Measurements from ENCODE around the gene NCOR1. TPM values are rescaled to one million over a fixed set of nuclear protein-coding genes. Genes with fewer than 3 reads are reported as not detected.

The NCOR1 gene
- total and polyA plus RNA-seq, 2 of the 8 experiments (the other 6 are each of a cell fraction or from before 2014, with no cell fraction given), result 65.4 to 142 TPM

DNA sequence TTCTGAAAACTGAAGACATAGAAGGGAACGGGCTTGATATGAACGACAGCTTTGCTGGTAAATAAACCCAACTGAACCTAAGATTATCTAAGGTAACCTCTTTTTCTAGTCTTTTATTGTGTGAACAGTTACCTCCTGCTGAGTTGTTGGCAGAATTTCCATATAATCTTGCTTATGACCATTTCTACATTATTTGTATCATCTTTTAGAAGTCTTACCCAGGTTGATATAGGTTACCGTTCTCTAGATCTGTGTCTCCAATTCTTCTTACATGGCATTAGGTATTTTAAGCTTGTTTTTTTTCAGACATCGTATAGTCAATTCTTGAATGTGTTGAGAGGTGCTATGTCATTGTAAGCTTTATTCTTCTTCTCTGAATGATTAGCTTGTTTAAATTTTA, 191.5 kb downstream of the NCOR1 start:
- Histone ChIP-seq H4K5ac (ENCODE audit: insufficient read length, low read depth, low read length) (no peak overlapping the region), H3K23ac (ENCODE audit: insufficient read length) (no peak overlapping the region), H2BK15ac (ENCODE audit: low read length) (no peak overlapping the region), H3K36me3 (ENCODE audit: control insufficient read depth in 2 of 4, insufficient read depth in 4 of 4, low read length in 3 of 4) (peaks cover 5 to 62% (median 38%) of the 10 kb centered on the region in 4 experiments), H3K23me2 (ENCODE audit: low read depth, low read length) (no peaks in the 10 kb centered on the region), H4K91ac (replicated peaks; ENCODE audit: insufficient read length, low read length) (no peak overlapping the region), H2BK5ac (ENCODE audit: low read depth, low read length) (no peak overlapping the region), H3K9ac (replicated peaks in 1 of 4; ENCODE audit: extremely low read depth in 1 of 4, low read depth in 3 of 4, low read length in 3 of 4) (no peak overlapping the region), H3K79me1 (ENCODE audit: low read depth, low read length) (no peaks in the 10 kb centered on the region; the same call in 1 of the 2 replicates), H2AK5ac (ENCODE audit: low read depth, low read length) (no peak overlapping the region), H2BK120ac (replicated peaks; ENCODE audit: low read depth, low read length) (no peak overlapping the region), H3K27me3 (replicated peaks in 1 of 4; ENCODE audit: control insufficient read depth in 3 of 4, extremely low read depth in 1 of 4, insufficient read depth in 3 of 4, low read length in 3 of 4) (no peaks in the 10 kb centered on the region), H3K27ac (ENCODE audit: low read depth, low read length) (no peak overlapping the region), H3K4ac (replicated peaks; ENCODE audit: insufficient read length, low read depth, low read length) (no peak overlapping the region), H3K4me1 (replicated peaks in 1 of 4; ENCODE audit: control insufficient read depth in 3 of 4, insufficient read depth in 4 of 4, low read length in 3 of 4) (no peaks in the 10 kb centered on the region), H2BK20ac (ENCODE audit: low read length) (no peak overlapping the region), H3K9me3 (ENCODE audit: insufficient read depth in 2 of 2, low read depth in 1 of 2, low read length in 1 of 2) (no peaks in the 10 kb centered on the region), H3K4me3 (ENCODE audit: extremely low read depth in 1 of 4, insufficient read depth in 2 of 4, low read depth in 3 of 4, low read length in 4 of 4) (no peak overlapping the region), H3K79me2 (ENCODE audit: control insufficient read depth in 1 of 2, insufficient read depth in 2 of 2, low read length in 2 of 2) (peaks cover 0 to 13% of the 10 kb centered on the region in 2 experiments; a peak in 2 of 4 replicates), H3K18ac (ENCODE audit: extremely low read depth, low read length) (no peak overlapping the region), H4K8ac (ENCODE audit: extremely low read depth, insufficient read depth, low read length) (no peak overlapping the region), H3K56ac (replicated peaks; ENCODE audit: insufficient read length, low read depth, low read length) (no peak overlapping the region), H4K20me1 (replicated peaks in 1 of 2; ENCODE audit: control insufficient read depth in 1 of 2, insufficient read depth in 2 of 2, low read length in 2 of 2) (peaks cover 6 to 10% of the 10 kb centered on the region in 2 experiments), H2BK12ac (ENCODE audit: low read depth, low read length) (no peak overlapping the region), H2AFZ (ENCODE audit: low read length) (no peak overlapping the region), H3K14ac (ENCODE audit: insufficient read length) (no peak overlapping the region), H3K4me2 (ENCODE audit: insufficient read depth in 1 of 2, low read depth in 2 of 2, low read length in 2 of 2) (no peak overlapping the region)
- no peak for FAIRE-seq
- ChIA-PET POLR2A (ENCODE audit: partially characterized antibody) (interaction anchor here (2.6 kb wide), 1 partner anchor 12 kb away, joined by 6 read pairs; no protein-coding TSS in a partner anchor), CTCF (ENCODE audit: partially characterized antibody) (no interaction called here)
- DNase-seq (ENCODE audit: low read depth in 1 of 2, low spot score in 2 of 2), result no peak
- WGBS, 2 experiments (ENCODE audit: extremely low coverage in 1 of 2, insufficient coverage in 1 of 2, insufficient read length in 1 of 2, insufficient replicate concordance in 2 of 2, low coverage in 1 of 2, low lambda C conversion rate in 2 of 2, missing lambda C conversion rate in 1 of 2), result 90% methylated on average over 4 of the region's 4 CpGs; no CpG with 5 or more reads in 1 of the 2 experiments
- TF ChIP-seq EGR1 (IDR thresholded peaks at IDR 0.05; ENCODE audit: borderline replicate concordance, low read depth, low read length) (no peak), JUN (IDR thresholded peaks at IDR 0.05; ENCODE audit: low read depth, low read length) (no peak), RAD21 (IDR thresholded peaks at IDR 0.05 in 1 of 2, conservative IDR thresholded peaks at IDR 0.05 in 1 of 2; ENCODE audit: low read depth in 2 of 2, low read length in 2 of 2) (no peak), YY1 (IDR thresholded peaks at IDR 0.05; ENCODE audit: low read depth, low read length) (no peak), RNF2 (IDR thresholded peaks at IDR 0.05; ENCODE audit: borderline replicate concordance, low read depth, low read length, missing control alignments, poor library complexity, severe bottlenecking) (no peak), SP1 (IDR thresholded peaks at IDR 0.05; ENCODE audit: low read depth, low read length) (no peak)
